Glutamatergic neuron (in vitro differentiated cells): ENCODE data around the gene MTMR6. TPM values are rescaled to one million over a fixed set of nuclear protein-coding genes. Genes with fewer than 3 reads are reported as not detected.

Experiments used
- DNase-seq: peaks from one replicate; pipeline ENCODE4 v3.0.0; 2022
- H3K27ac Mint-ChIP-seq: one replicate; pipeline ENCODE4 v1.8.0; 2020; ENCODE audit warnings: mild to moderate bottlenecking, mixed read lengths, inconsistent platforms; ENCODE audit not compliant: unreplicated experiment
- H3K27me3 Mint-ChIP-seq: one replicate; pipeline ENCODE4 v1.8.0; 2020; ENCODE audit warnings: mild to moderate bottlenecking, moderate library complexity, mixed read lengths, inconsistent platforms; ENCODE audit not compliant: unreplicated experiment
- H3K36me3 Mint-ChIP-seq: one replicate; pipeline ENCODE4 v1.8.0; 2020; ENCODE audit warnings: mild to moderate bottlenecking, mixed read lengths, inconsistent platforms; ENCODE audit not compliant: unreplicated experiment
- H3K4me1 Mint-ChIP-seq: one replicate; pipeline ENCODE4 v1.8.0; 2020; ENCODE audit warnings: mild to moderate bottlenecking, low read depth, mixed read lengths, inconsistent platforms; ENCODE audit not compliant: unreplicated experiment
- H3K4me3 Mint-ChIP-seq: one replicate; pipeline ENCODE4 v1.8.0; 2020; ENCODE audit warnings: mild to moderate bottlenecking, mixed read lengths, inconsistent platforms; ENCODE audit not compliant: unreplicated experiment
- H3K9me3 Mint-ChIP-seq: one replicate; pipeline ENCODE4 v1.8.0; 2020; ENCODE audit warnings: mild to moderate bottlenecking, moderate library complexity, mixed read lengths, inconsistent platforms; ENCODE audit not compliant: unreplicated experiment
- CTCF ChIP-seq: fragments of 200-600 bp; sonication (generic); IDR thresholded peaks from one replicate; pipeline ENCODE4 v1.5.0; 2021; ENCODE audit not compliant: partially characterized antibody, unreplicated experiment
- total RNA-seq: library from RNA; stranded (reverse); fragmentation: NEBNext Ultra II Directional; extraction: Animal tissue kit (Norgen Biotek cat#: 25700); gene quantifications from one replicate; pipeline ENCODE4 v1.2.1, GENCODE V29; 2021; ENCODE audit not compliant: unreplicated experiment

MTMR6 gene
- total RNA-seq, 1 donor from 2014 or later, result 95.3 TPM

- no peak for DNase-seq
- no peak for TF ChIP-seq CTCF
- no peak overlapping the region for H3K4me3 Mint-ChIP-seq
- H3K4me1 Mint-ChIP-seq, result no peaks in the 10 kb centered on the region
- H3K9me3 Mint-ChIP-seq, result no peaks in the 10 kb centered on the region
- no peak overlapping the region for H3K27ac Mint-ChIP-seq
- no peaks in the 10 kb centered on the region for H3K27me3 Mint-ChIP-seq
- no peaks in the 10 kb centered on the region for H3K36me3 Mint-ChIP-seq
Observed at GRCh38 chr13:25215253-25215575, 72.1 kb downstream of the MTMR6 start.

GRCh38 chr13:25214491-25215252, 72.6 kb downstream of the MTMR6 start:
- H3K4me1 Mint-ChIP-seq, result no peaks in the 10 kb centered on the region
- no peak overlapping the region for H3K4me3 Mint-ChIP-seq
- no peaks in the 10 kb centered on the region for H3K36me3 Mint-ChIP-seq
- no peak overlapping the region for H3K27ac Mint-ChIP-seq
- TF ChIP-seq CTCF, result no peak
- H3K9me3 Mint-ChIP-seq, result no peaks in the 10 kb centered on the region
- H3K27me3 Mint-ChIP-seq, result no peaks in the 10 kb centered on the region
- no peak for DNase-seq

GRCh38 chr13:25213715-25214114, 73.6 kb downstream of the MTMR6 start:
- H3K4me3 Mint-ChIP-seq, result no peak overlapping the region
- H3K36me3 Mint-ChIP-seq, result no peaks in the 10 kb centered on the region
- H3K4me1 Mint-ChIP-seq, result no peaks in the 10 kb centered on the region
- H3K27ac Mint-ChIP-seq, result no peak overlapping the region
- no peaks in the 10 kb centered on the region for H3K9me3 Mint-ChIP-seq
- H3K27me3 Mint-ChIP-seq, result no peaks in the 10 kb centered on the region
- no peak for DNase-seq
- no peak for TF ChIP-seq CTCF

GRCh38 chr13:25210842-25211569, 76.3 kb downstream of the MTMR6 start:
- Mint-ChIP-seq H3K27me3 (no peaks in the 10 kb centered on the region), H3K36me3 (no peaks in the 10 kb centered on the region), H3K4me1 (peaks cover 4% of the 10 kb centered on the region), H3K9me3 (peaks cover 2% of the 10 kb centered on the region), H3K27ac (no peak overlapping the region), H3K4me3 (no peak overlapping the region)
- DNase-seq, result no peak
- no peak for TF ChIP-seq CTCF

- Mint-ChIP-seq H3K27ac (no peak overlapping the region), H3K27me3 (peaks cover 6% of the 10 kb centered on the region), H3K4me3 (no peak overlapping the region), H3K36me3 (no peaks in the 10 kb centered on the region), H3K4me1 (peaks cover 4% of the 10 kb centered on the region), H3K9me3 (peaks cover 4% of the 10 kb centered on the region)
- TF ChIP-seq CTCF, result no peak
- DNase-seq, result no peak
Observed at GRCh38 chr13:25207291-25207810, 79.9 kb downstream of the MTMR6 start.
